ENCODE data around the gene AKIRIN2.

Gene AKIRIN2

GRCh38 chr6:87658516-87658915 is 43.5 kb downstream of the AKIRIN2 start:
- DNase-seq = no peak
- Histone ChIP-seq H3K4me1 (ENCODE audit: control insufficient read depth, insufficient read depth, low read length, poor library complexity, severe bottlenecking) (peaks cover 10% of the 10 kb centered on the region), H3K27me3 (replicated peaks; ENCODE audit: control insufficient read depth, insufficient read depth, low read length, poor library complexity, severe bottlenecking) (no peaks in the 10 kb centered on the region), H3K4me3 (ENCODE audit: insufficient read depth, low read depth, low read length, poor library complexity, severe bottlenecking) (no peak overlapping the region), H3K9me3 (ENCODE audit: control insufficient read depth, low read length) (no peaks in the 10 kb centered on the region), H3K36me3 (ENCODE audit: control insufficient read depth, insufficient read depth, low read length) (no peaks in the 10 kb centered on the region), H3K27ac (ENCODE audit: insufficient read depth, low read length, poor library complexity, severe bottlenecking) (no peak overlapping the region)

GRCh38 chr6:87656857-87657256 is 45.2 kb downstream of the AKIRIN2 start:
- H3K27me3 ChIP-seq (replicated peaks; ENCODE audit: control insufficient read depth, insufficient read depth, low read length, poor library complexity, severe bottlenecking) = no peaks in the 10 kb centered on the region
- H3K27ac ChIP-seq (ENCODE audit: insufficient read depth, low read length, poor library complexity, severe bottlenecking) = no peak overlapping the region
- no peaks in the 10 kb centered on the region for H3K9me3 ChIP-seq (ENCODE audit: control insufficient read depth, low read length)
- no peak for DNase-seq
- H3K4me3 ChIP-seq (ENCODE audit: insufficient read depth, low read depth, low read length, poor library complexity, severe bottlenecking) = no peak overlapping the region
- no peaks in the 10 kb centered on the region for H3K36me3 ChIP-seq (ENCODE audit: control insufficient read depth, insufficient read depth, low read length)
- H3K4me1 ChIP-seq (ENCODE audit: control insufficient read depth, insufficient read depth, low read length, poor library complexity, severe bottlenecking) = peaks cover 10% of the 10 kb centered on the region

GRCh38 chr6:87655824-87656223 is 46.2 kb downstream of the AKIRIN2 start:
- Histone ChIP-seq H3K4me3 (ENCODE audit: insufficient read depth, low read depth, low read length, poor library complexity, severe bottlenecking) (no peak overlapping the region), H3K27me3 (replicated peaks; ENCODE audit: control insufficient read depth, insufficient read depth, low read length, poor library complexity, severe bottlenecking) (no peaks in the 10 kb centered on the region), H3K4me1 (ENCODE audit: control insufficient read depth, insufficient read depth, low read length, poor library complexity, severe bottlenecking) (peaks cover 10% of the 10 kb centered on the region), H3K36me3 (ENCODE audit: control insufficient read depth, insufficient read depth, low read length) (no peaks in the 10 kb centered on the region), H3K9me3 (ENCODE audit: control insufficient read depth, low read length) (no peaks in the 10 kb centered on the region), H3K27ac (ENCODE audit: insufficient read depth, low read length, poor library complexity, severe bottlenecking) (no peak overlapping the region)
- no peak for DNase-seq

- Histone ChIP-seq H3K27me3 (replicated peaks; ENCODE audit: control insufficient read depth, insufficient read depth, low read length, poor library complexity, severe bottlenecking) (no peaks in the 10 kb centered on the region), H3K36me3 (ENCODE audit: control insufficient read depth, insufficient read depth, low read length) (no peaks in the 10 kb centered on the region), H3K9me3 (ENCODE audit: control insufficient read depth, low read length) (no peaks in the 10 kb centered on the region), H3K27ac (ENCODE audit: insufficient read depth, low read length, poor library complexity, severe bottlenecking) (no peak overlapping the region), H3K4me1 (ENCODE audit: control insufficient read depth, insufficient read depth, low read length, poor library complexity, severe bottlenecking) (peaks cover 10% of the 10 kb centered on the region), H3K4me3 (ENCODE audit: insufficient read depth, low read depth, low read length, poor library complexity, severe bottlenecking) (no peak overlapping the region)
- DNase-seq = no peak
Observed at GRCh38 chr6:87654875-87655454, 47.1 kb downstream of the AKIRIN2 start.

GRCh38 chr6:87654122-87654521 is 47.9 kb downstream of the AKIRIN2 start:
- no peaks in the 10 kb centered on the region for H3K27me3 ChIP-seq (replicated peaks; ENCODE audit: control insufficient read depth, insufficient read depth, low read length, poor library complexity, severe bottlenecking)
- no peak overlapping the region for H3K27ac ChIP-seq (ENCODE audit: insufficient read depth, low read length, poor library complexity, severe bottlenecking)
- no peak overlapping the region for H3K4me3 ChIP-seq (ENCODE audit: insufficient read depth, low read depth, low read length, poor library complexity, severe bottlenecking)
- no peaks in the 10 kb centered on the region for H3K9me3 ChIP-seq (ENCODE audit: control insufficient read depth, low read length)
- no peak for DNase-seq
- no peaks in the 10 kb centered on the region for H3K36me3 ChIP-seq (ENCODE audit: control insufficient read depth, insufficient read depth, low read length)
- peaks cover 10% of the 10 kb centered on the region for H3K4me1 ChIP-seq (ENCODE audit: control insufficient read depth, insufficient read depth, low read length, poor library complexity, severe bottlenecking)

- no peak overlapping the region for H3K27ac ChIP-seq (ENCODE audit: insufficient read depth, low read length, poor library complexity, severe bottlenecking)
Observed at GRCh38 chr6:87653074-87653962, 48.7 kb downstream of the AKIRIN2 start.

GRCh38 chr6:87645080-87645479 is 57.0 kb downstream of the AKIRIN2 start:
- Histone ChIP-seq H3K27ac (ENCODE audit: insufficient read depth, low read length, poor library complexity, severe bottlenecking) (no peak overlapping the region), H3K36me3 (ENCODE audit: control insufficient read depth, insufficient read depth, low read length) (no peaks in the 10 kb centered on the region), H3K9me3 (ENCODE audit: control insufficient read depth, low read length) (no peaks in the 10 kb centered on the region), H3K4me1 (ENCODE audit: control insufficient read depth, insufficient read depth, low read length, poor library complexity, severe bottlenecking) (no peaks in the 10 kb centered on the region), H3K4me3 (ENCODE audit: insufficient read depth, low read depth, low read length, poor library complexity, severe bottlenecking) (no peak overlapping the region), H3K27me3 (replicated peaks; ENCODE audit: control insufficient read depth, insufficient read depth, low read length, poor library complexity, severe bottlenecking) (no peaks in the 10 kb centered on the region)
- DNase-seq = no peak

More at GRCh38 chr6:87653074-87653962, 48.7 kb downstream of the AKIRIN2 start:
- Histone ChIP-seq H3K9me3 (ENCODE audit: control insufficient read depth, low read length) (no peaks in the 10 kb centered on the region), H3K4me3 (ENCODE audit: insufficient read depth, low read depth, low read length, poor library complexity, severe bottlenecking) (no peak overlapping the region), H3K36me3 (ENCODE audit: control insufficient read depth, insufficient read depth, low read length) (no peaks in the 10 kb centered on the region), H3K27me3 (replicated peaks; ENCODE audit: control insufficient read depth, insufficient read depth, low read length, poor library complexity, severe bottlenecking) (no peaks in the 10 kb centered on the region), H3K4me1 (ENCODE audit: control insufficient read depth, insufficient read depth, low read length, poor library complexity, severe bottlenecking) (peaks cover 10% of the 10 kb centered on the region)
- DNase-seq = no peak

- no peaks in the 10 kb centered on the region for H3K9me3 ChIP-seq (ENCODE audit: control insufficient read depth, low read length)
- H3K36me3 ChIP-seq (ENCODE audit: control insufficient read depth, insufficient read depth, low read length) = peaks cover 4% of the 10 kb centered on the region
- no peak overlapping the region for H3K27ac ChIP-seq (ENCODE audit: insufficient read depth, low read length, poor library complexity, severe bottlenecking)
- no peak for DNase-seq
- no peaks in the 10 kb centered on the region for H3K4me1 ChIP-seq (ENCODE audit: control insufficient read depth, insufficient read depth, low read length, poor library complexity, severe bottlenecking)
- H3K4me3 ChIP-seq (ENCODE audit: insufficient read depth, low read depth, low read length, poor library complexity, severe bottlenecking) = no peak overlapping the region
- no peaks in the 10 kb centered on the region for H3K27me3 ChIP-seq (replicated peaks; ENCODE audit: control insufficient read depth, insufficient read depth, low read length, poor library complexity, severe bottlenecking)
Observed at GRCh38 chr6:87641065-87641692, 60.9 kb downstream of the AKIRIN2 start.

GRCh38 chr6:87639373-87639772 is 62.7 kb downstream of the AKIRIN2 start:
- H3K27me3 ChIP-seq (replicated peaks; ENCODE audit: control insufficient read depth, insufficient read depth, low read length, poor library complexity, severe bottlenecking) = no peaks in the 10 kb centered on the region
- H3K9me3 ChIP-seq (ENCODE audit: control insufficient read depth, low read length) = no peaks in the 10 kb centered on the region
- H3K36me3 ChIP-seq (ENCODE audit: control insufficient read depth, insufficient read depth, low read length) = peaks cover 4% of the 10 kb centered on the region
- no peak overlapping the region for H3K4me3 ChIP-seq (ENCODE audit: insufficient read depth, low read depth, low read length, poor library complexity, severe bottlenecking)
- no peaks in the 10 kb centered on the region for H3K4me1 ChIP-seq (ENCODE audit: control insufficient read depth, insufficient read depth, low read length, poor library complexity, severe bottlenecking)
- no peak for DNase-seq
- H3K27ac ChIP-seq (ENCODE audit: insufficient read depth, low read length, poor library complexity, severe bottlenecking) = no peak overlapping the region

GRCh38 chr6:87637106-87637505 is 64.9 kb downstream of the AKIRIN2 start:
- Histone ChIP-seq H3K9me3 (ENCODE audit: control insufficient read depth, low read length) (no peaks in the 10 kb centered on the region), H3K36me3 (ENCODE audit: control insufficient read depth, insufficient read depth, low read length) (peaks cover 9% of the 10 kb centered on the region), H3K4me1 (ENCODE audit: control insufficient read depth, insufficient read depth, low read length, poor library complexity, severe bottlenecking) (no peaks in the 10 kb centered on the region), H3K27ac (ENCODE audit: insufficient read depth, low read length, poor library complexity, severe bottlenecking) (no peak overlapping the region), H3K4me3 (ENCODE audit: insufficient read depth, low read depth, low read length, poor library complexity, severe bottlenecking) (no peak overlapping the region), H3K27me3 (replicated peaks; ENCODE audit: control insufficient read depth, insufficient read depth, low read length, poor library complexity, severe bottlenecking) (no peaks in the 10 kb centered on the region)
- no peak for DNase-seq
